22Rv1 (cell line): ENCODE data around the gene ASCL4.

Source experiments
- ZFX ChIP-seq: fragments of 450-650 bp; IDR thresholded peaks from 2 replicates; pipeline ENCODE4 v1.6.1; 2017; ENCODE audit warnings: antibody characterized with exemption, borderline replicate concordance
- TF ChIP-seq, protein P1 (sequence below): fragments of 450-650 bp; IDR thresholded peaks from 2 replicates; pipeline ENCODE4 v1.5.1; 2017; ENCODE audit warnings: mild to moderate bottlenecking

GRCh38 chr12:107778383-107779025, 4.0 kb downstream of the ASCL4 start:
- TF ChIP-seq, protein P1, sequence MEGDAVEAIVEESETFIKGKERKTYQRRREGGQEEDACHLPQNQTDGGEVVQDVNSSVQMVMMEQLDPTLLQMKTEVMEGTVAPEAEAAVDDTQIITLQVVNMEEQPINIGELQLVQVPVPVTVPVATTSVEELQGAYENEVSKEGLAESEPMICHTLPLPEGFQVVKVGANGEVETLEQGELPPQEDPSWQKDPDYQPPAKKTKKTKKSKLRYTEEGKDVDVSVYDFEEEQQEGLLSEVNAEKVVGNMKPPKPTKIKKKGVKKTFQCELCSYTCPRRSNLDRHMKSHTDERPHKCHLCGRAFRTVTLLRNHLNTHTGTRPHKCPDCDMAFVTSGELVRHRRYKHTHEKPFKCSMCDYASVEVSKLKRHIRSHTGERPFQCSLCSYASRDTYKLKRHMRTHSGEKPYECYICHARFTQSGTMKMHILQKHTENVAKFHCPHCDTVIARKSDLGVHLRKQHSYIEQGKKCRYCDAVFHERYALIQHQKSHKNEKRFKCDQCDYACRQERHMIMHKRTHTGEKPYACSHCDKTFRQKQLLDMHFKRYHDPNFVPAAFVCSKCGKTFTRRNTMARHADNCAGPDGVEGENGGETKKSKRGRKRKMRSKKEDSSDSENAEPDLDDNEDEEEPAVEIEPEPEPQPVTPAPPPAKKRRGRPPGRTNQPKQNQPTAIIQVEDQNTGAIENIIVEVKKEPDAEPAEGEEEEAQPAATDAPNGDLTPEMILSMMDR: no peak
- no peak for TF ChIP-seq ZFX
